GM19099 (cell line): Measurements from ENCODE around the gene USP14.
A peak's percentile ranks its signal among the peaks of the same experiment; 100 is the strongest.

Source experiments
- POLR2A ChIP-seq: IDR thresholded peaks from 3 replicates; pipeline ENCODE4 v1.6.1; 2011; ENCODE audit warnings: low read depth; ENCODE audit not compliant: insufficient read length; ENCODE audit errors: extremely low read depth

The USP14 gene

DNA sequence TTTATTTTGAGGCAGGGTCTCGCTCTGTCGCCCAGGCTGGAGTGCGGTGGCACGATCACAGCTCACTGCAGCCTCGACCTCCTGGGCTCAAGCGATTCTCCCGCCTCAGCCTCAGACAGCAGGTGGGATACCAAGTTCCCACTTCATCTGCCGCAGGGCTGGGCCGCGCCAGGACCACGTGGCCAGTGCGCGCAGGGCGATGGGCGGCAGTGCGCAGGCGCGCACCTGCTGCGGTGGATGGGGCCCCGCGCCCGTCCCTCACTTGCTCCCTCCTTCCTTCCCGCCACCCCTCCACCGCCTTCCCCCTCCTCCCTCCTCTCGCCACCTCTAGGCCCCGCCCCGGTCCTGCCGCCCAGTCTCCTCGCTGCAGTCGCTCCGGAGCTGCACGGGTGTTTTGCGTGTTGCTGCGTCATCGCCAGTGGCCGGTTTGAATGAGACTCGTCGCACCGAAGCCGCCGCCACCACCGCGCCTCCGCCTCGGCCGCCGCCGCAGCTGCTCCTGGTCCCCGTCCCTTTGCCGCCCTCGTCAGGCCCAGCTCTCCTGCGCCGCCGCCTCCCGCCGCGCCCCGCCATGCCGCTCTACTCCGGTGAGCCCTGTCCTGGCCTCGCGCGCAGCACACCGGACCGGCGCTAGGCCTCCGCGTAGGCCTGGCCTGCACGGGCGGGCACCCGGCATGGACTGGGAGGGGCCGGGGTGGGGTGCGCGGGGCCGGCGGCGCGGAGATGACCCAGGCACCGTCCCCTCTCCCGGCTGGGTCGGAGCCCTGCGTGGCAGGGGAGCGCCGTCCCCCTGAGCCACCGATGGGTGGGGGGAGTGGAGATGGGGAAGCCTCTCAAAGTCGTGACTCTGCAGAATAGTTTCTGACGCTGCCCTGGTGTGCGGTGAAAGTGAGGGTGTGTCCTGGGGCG lies at the start of gene USP14:
TSS of gene USP14 (plus strand) at position 430 of the 909 bp plus-strand sequence. CDS start at position 572, 142 bp downstream.
- TF ChIP-seq POLR2A, result peak; percentile 74

DNA sequence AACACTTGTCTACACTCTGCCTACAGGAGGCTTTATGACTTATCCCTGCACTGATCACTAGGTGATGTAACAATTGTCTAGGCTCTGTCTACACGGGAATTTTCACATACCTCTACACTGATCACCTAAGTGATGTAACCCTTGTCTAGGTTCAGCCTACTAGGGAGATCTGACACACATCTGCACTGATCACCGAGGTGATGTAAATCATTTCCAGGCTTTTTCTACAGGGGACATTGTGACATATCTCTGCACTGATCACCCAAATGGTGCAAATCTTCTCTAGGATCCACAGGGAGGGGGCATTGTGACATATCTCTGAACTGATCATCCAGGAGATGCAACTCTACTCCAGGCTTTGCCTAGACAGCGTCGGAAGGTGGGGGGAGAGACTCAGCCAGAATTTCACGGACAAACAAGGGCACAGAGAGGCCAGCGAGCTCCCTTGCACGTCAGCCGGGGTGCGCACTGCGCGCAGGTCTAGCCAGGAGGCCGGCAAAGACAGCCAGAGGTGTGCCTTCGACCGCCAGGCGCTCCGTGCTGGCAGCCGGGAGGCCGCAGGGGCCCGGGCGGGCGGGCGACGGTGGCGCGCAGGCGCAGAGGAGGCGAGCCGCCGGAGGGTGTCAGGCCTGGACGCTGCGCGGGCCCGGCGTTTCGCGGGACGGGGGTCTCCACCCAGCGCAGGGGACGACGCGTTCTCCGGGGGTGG lies 46.9 kb upstream of the USP14 start:
- TF ChIP-seq POLR2A, result no peak

DNA sequence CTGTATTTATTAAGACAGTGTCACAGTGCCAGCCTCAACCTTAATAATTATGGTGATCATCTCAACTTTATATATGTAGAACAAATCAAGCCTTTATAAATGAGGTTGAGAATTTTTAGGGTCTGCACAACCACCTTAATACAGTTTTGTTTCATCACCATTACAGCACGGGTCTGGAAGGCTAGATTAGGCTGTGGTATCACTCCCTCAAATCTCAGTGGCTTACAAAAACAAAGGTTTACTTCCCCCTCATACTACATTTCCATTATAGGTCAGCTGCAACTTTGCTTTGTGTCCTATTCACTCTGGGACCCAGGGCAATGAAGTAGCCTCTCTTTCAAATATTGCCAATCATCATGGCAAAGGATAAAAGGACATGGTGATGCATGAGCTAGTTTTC lies 23.3 kb upstream of the USP14 start:
- TF ChIP-seq POLR2A, result no peak

DNA sequence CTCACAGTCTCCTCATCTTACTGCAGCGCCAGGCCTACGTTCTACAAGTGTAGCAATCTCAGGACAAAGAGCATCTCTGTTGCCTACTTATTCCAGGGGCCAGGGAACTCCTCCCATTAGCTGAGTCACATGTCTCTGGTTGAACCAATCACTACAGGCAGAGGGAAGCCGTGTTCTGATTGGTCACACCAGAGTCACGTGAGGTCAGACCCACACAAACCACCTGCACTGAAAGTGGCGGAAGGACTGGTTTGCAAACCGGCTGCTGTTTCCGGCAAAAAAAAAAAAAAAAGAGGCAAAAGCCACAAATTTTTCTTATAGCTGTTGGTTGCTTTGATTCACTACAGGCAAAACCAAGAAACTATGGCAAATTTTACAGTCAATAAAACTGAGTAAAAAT lies 21.9 kb upstream of the USP14 start:
- no peak for TF ChIP-seq POLR2A

DNA sequence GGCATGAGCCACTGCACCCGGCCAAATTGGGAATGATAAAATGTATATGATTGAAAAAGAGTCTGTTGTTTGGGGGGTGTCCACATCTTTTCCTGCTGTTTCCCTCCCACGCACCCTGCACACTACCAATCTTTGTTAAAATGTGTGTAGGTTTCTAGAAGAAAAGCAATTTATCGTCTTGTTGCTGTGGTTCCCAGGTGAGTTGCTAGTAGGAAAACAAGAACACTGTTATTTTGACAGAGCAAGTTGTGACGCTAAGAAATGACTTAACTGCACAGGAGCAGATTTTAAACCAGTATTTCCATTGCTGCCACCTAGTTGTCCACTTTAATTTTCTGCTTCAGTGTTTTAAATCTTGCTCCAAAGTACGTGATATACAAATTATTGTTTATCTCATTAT lies 21.0 kb upstream of the USP14 start:
- TF ChIP-seq POLR2A, result no peak

- TF ChIP-seq POLR2A, result no peak
These were observed 17.6 kb upstream of the USP14 start for GRCh38 chr18:140670-141266.

- TF ChIP-seq POLR2A, result no peak
These were observed 9.5 kb upstream of the USP14 start for GRCh38 chr18:148841-149240.

DNA sequence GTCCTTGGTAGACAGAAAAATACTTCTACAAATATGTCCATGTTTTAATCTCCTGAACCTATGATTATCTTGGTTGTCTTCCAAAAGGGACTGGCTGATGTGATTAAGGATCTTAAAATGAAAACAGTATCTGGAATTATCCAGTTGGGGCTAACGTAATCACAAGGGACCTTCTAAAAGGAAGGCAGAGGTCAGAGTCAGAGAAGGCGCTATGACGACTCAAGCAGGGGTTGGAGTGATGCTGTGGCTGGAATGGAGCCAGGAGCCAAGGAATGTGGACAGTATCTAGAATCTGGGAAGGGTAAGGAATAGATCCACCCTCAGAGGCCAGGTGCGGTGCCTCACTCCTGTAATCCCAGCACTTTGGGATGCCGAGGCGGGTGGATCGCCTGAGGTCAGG lies 4.2 kb upstream of the USP14 start:
- no peak for TF ChIP-seq POLR2A

DNA sequence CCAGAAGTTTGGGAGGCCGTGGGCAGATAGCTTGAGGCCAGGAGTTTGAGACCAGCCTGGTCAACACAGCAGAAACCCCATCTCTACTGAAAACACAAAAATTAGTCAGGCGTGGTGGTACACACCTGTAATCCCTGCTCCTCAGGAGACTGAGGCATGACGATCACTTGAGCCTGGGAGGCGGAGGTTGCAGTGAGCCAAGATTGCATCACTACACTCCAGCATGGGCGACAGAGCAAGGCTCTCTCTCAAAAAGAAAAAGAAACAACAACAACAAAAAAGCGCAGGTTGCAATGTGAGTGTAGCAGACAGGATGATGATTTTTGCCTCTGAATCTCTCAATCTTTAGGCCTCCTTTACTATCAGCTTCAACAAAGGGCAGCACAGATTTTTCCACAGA lies 2.7 kb upstream of the USP14 start:
- no peak for TF ChIP-seq POLR2A

GRCh38 chr18:156514-157230 lies 1.7 kb upstream of the USP14 start:
- no peak for TF ChIP-seq POLR2A

- TF ChIP-seq POLR2A, result no peak
These were observed 788 bp downstream of the USP14 start for GRCh38 chr18:159037-159652.

- no peak for TF ChIP-seq POLR2A
These were observed 1.6 kb downstream of the USP14 start for GRCh38 chr18:159933-160332.

DNA sequence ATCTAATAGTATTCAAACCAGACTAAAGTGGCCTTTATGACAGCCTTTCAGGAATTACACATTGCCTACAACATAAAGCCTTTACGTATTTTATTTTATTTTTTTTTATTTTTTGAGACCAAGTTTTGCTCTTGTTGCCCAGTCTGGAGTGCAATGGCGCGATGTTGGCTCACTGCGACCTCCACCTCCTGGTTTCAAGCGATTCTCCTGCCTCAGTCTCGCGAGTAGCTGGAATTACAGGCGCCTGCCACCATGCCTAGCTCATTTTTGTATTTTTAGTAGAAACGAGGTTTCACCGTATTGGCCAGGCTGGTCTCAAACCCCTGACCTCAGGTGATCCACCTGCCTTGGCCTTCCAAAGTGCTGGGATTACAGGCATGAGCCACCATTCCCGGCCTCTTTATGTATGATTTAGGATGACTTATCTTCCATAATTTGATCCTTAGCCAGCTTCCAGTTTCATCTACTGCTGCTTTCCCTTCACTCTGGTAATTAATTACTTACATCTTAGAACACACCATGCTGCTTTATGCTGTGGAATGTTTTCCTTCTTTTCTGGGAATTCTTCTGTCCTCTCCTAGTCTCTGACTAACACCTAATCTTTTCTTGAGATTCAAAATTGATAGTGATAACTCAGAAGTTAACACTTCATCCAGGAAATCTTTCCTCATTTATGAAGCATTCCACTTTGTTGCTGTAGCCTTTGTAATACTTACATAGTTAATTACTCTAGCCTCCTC lies 2.6 kb downstream of the USP14 start:
- TF ChIP-seq POLR2A, result no peak

DNA sequence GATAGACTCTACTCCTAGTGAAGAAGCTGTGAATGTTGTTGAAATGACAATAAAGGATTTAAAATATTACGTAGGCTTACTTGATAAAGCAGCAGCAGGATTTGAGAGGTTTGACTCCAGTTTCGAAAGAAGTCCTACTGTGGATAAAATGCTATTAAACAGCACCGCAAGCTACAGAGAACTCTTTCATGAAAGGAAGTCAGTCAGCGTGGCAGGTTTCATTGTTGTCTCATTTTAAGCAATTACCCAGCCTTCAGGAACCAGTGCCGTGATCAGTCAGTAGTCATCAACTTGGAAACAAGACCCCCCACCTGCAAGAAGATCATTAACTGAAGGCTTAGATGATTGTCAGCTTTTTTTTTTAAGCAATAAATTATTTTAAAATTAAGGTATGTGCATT lies 14.0 kb downstream of the USP14 start:
- no peak for TF ChIP-seq POLR2A

- no peak for TF ChIP-seq POLR2A
These were observed 21.1 kb downstream of the USP14 start for GRCh38 chr18:179499-179898.

GRCh38 chr18:181711-182110 lies 23.4 kb downstream of the USP14 start:
- TF ChIP-seq POLR2A, result no peak
